ENCODE results near the gene RAB31. TPM values are rescaled to one million over a fixed set of nuclear protein-coding genes. Genes with fewer than 3 reads are reported as not detected.

The RAB31 gene
- total RNA-seq, 1 donor from 2014 or later: 30.3 TPM

DNA sequence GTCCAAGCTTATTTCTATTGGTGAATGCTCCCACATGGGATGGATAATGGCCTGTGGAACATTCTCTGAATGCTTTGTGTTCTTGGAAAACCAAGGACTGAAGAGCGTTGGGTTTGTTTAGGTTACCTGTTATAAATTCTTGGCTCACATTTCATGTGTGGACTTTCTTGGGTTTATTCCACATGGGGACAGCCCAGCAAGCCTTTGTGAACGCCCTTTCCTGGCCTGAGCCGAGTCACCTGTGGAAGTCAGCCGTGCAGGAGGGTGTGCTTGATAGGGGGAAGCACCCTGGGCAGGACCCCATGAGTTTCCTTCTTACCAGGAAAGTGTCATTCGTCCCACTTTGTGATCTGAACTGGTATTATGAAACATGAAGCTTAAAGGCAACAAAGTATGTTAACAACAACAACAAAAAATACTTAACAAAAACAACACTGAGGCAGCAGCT is 4.1 kb downstream of the RAB31 start:
- no peak for DNase-seq (ENCODE audit: low spot score)

DNA sequence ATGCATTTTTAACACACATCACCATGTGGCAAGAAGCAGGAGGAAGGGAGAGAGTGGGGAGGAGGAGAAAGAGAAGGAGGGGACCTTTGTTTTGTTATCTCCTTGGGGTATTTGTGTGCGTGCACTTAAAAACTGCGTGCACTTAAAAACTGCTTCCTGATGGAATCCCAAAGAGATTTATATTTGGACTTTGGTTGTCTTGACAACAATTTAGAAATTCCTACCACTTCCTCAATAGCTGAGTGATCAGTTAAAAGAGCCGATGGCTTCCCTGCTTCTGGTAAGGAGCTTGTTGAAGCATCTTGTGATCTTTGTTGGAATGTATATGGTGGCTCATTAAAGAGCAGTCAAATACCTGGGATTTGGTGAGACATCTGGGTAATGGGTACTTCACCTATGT is 4.5 kb downstream of the RAB31 start:
- DNase-seq (ENCODE audit: low spot score): no peak

DNA sequence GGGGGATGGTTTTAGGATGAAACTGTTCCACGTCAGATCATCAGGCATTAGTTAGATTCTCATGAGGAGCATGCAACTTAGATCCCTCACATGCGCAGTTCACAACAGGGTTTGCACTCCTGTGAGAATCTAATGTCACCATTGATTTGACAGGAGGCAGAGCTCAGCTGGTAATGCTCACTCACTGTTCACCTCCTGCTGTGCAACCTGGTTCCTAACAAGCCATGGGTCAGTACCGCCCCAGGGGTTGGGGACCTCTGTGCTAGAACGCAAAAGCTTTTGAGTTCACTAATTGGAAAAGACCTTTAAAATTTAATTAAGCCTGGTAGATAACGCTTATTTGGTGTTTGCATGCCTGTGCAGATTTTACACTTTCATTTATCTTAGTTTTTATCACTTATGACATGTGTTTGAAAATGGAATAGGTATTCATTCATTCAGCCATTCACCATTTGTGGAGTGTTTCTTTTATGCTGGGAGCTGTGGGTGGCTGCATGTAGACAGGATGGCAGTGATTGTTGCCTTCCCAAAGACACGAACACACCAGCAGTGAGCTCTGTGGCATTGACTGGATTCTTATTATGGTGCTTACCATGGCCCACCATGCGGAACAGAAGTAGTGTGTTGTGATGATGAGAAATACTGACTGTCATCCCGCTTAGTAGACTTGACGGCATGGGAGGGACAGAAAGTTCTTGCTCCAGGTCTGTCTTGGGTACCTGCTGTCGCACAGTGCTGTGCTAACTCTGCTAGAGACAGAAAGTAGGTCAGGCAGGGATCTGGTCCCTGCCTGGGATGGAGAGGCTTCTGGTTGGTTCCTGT is 6.4 kb downstream of the RAB31 start:
- no peak for DNase-seq (ENCODE audit: low spot score)

DNA sequence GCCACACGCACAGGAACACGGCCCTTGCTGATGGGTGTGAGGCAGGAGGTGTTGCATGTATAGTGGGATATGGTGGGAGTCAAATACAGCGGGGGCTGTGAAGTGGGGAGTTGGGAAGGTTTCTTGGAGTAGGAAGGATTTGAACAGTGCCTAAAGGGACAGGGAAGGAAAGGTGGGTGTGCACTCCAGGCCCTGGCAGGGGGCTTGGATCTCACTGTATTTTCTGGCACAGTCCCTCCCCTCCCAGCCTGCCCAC is 6.9 kb downstream of the RAB31 start:
- DNase-seq (ENCODE audit: low spot score): no peak

DNA sequence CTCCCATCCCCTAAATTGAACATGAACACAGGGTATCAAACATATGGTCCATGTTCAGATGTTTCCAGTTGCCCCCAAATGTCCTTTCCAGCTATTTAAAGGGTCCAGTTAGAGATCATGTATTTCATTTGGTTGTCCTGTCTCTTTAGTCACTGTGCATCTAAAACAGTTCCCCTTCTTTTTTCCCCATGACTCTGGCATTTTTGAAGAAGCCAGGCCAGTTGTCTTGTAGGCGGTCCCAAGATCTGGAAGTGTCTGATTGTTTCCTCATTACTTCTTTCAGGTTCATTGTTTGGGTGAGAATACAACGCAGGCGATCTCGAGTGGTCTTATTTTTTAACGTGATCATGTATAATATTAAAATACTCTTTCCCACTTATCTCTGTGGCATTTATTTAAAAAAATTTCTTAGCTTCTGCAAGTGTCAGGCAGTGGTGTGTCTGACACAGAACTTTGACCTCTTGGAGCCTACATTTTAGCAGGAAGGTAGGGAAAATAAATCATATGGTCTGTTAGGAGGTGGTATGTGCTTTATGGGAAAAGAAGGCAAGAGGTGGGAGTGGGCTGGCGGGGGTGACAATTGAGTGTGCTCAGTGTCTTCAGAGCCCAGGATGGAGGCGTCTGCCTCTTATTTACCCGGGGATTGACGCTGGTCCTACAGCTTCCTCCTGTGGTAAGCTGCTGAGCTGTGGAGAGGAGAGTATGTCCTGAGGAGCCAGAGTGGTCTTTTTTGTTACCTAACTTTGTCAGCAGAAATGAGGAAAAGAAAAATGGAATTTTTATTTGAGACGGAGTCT is 8.1 kb downstream of the RAB31 start:
- DNase-seq (ENCODE audit: low spot score): no peak

DNA sequence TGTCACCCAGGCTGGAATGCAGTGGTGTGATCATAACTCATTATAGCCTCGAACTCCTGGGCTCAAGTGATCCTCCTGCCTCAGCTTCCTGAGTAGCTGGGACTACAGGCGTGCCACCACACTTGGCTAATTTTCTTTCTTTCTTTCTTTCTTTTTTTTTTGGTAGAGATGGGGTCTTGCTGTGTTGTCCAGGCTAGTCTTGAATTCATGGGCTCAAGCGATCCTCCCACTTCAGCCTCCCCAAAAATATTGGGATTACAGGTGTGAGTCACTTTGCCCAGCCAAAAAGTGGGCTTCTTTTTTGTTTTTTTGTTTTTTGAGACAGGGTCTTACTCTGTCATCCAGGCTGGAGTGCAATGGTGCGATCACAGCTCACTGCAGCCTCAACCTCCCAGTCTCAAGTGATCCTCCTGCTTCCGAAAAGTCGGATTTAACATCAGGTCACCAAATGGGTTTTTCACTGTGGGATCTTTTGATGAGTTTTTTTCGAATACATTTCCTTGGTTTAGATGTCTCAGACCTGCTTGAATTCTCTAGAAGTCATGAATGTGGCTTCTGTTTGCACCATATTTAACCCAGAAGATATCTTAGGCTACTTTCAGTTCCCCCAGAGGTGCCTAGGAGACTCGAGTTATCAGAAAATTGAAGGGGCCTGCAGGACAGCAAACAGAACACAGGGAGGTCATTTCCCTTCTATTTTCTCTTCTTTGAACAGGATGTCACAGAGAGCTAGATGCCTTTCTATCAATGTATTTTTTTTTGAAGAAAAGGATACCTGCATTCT is 8.9 kb downstream of the RAB31 start:
- DNase-seq (ENCODE audit: low spot score): no peak

DNA sequence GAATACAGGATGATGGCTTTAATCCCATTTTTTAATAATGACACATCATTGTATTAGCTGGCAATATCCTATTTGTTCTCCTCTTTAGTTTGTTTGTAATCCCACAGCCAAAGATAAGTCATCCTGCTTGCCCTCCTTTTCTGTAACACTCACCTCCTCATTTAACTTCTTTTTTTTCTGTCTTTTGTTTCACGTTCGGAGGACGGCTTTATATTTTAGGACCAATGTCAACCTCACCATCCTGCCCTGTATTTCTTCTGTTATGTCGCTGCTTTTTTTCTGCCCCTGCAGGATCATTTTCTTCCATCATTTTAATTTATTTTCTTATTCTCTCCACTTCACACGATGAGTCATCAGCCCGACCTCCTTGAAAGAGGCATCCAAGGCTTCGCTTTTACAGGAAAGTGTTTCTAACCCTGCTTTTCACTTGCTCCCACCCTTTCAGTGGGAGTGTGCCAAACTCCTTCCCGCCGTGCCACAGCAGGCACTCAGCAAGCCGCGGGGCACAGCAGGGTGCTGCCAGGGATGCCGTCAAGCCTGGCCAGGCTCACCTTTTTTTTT is 11.4 kb downstream of the RAB31 start:
- DNase-seq (ENCODE audit: low spot score): no peak

DNA sequence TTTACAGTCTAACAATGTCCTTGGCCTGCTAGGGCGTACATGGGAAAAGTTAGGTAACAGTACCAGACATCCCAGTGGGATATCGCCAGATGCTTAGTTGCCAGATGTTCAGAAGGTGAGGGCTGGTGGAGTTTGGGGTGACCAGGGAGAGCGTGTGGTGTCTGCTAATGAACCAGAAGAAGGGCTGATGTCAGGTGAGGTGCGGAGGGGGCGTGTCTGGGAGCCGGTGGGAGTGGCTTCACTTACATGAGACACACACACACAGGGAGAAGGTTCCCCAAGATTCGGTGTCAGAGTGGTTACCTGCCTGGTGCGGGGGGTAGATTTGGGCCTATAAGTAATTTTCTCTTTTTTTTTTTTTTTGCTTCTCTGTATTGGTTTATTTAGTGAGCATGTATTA is 12.2 kb downstream of the RAB31 start:
- DNase-seq (ENCODE audit: low spot score): no peak

DNA sequence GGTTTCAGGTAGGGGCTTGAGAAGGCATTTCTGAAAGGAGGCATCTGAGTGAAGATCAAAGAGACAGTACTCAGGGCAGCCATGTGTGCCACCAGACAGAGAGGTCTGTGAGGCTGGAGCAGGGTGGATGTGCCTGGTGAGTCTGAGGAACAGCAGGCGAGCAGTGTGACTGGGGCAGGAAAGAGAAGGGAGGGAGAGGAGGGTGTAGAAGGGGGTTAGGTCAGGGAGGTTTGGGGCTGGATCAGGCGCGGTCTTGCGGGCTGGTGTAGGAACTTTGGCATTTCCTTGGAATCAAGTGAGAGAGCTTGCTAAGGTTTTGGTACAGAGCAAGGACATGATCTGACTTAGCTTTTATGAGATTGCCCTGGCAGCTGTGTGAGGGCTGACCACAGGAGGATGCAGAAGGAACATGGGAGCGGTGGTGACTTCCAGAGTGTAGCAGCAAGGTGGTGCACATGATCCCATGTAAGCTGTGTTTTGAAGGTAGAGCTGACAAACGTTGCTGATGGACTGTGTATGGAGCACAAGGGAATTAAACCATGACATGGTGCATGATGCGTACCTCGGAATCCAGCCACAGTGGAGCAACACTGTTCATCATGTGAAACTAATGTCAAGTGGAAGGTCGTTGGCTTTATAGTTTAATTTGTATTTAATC is 13.9 kb downstream of the RAB31 start:
- no peak for DNase-seq (ENCODE audit: low spot score)

DNA sequence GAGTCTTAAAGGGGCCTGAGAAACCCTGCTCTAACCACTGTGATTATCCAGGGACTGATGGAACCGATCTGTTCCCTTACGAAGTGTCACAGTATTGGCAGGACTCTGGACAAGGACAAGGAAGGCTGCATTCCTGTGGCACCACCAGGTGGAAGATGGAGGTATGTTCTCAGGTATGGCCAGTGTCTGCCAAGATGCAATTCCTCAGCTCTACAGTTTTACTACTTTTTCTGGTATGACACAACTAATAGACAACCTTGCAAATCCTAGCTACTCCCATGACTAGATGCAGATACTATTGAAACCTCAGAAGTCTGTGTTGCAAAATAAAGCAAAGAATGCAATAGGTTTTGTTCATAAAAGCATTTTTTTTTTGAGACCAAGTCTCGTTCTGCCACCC is 14.6 kb downstream of the RAB31 start:
- DNase-seq (ENCODE audit: low spot score): peak; percentile 60

DNA sequence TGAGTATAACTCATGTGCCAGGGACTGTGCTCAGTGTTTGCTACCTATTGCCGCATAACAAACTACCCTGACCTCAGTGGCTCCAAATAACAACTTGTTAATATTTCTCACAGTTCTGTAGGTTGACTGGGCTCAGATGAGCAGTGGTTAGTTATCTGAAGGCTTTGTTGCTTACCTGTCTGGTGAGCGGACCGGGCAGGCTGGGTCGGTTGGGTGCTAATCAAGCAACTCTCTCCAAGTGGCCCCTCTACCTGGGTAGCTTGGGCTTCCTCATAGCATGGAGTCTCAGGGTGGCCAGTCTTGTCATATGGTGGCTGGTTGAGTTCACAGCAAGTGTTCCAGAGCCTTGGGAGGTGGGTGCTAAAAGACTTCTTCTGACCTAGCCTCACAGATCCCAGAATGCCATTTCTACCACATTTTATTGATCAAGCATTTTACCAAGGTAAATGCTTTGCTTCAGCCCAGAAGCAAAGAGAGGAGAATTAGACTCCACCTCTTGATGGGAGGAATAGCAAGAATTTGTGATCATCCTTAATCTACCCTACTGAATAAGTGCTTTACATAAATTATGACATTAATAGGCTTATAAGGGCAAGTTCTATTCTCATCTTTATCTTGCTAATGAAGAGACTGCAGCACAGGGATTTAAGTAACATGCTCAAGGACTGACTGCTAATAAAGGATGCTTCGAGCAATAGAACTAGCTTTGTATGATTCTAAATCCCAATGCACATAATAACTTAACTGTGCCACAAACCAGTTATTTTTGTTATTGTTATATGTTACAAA is 16.9 kb downstream of the RAB31 start:
- no peak for DNase-seq (ENCODE audit: low spot score)

DNA sequence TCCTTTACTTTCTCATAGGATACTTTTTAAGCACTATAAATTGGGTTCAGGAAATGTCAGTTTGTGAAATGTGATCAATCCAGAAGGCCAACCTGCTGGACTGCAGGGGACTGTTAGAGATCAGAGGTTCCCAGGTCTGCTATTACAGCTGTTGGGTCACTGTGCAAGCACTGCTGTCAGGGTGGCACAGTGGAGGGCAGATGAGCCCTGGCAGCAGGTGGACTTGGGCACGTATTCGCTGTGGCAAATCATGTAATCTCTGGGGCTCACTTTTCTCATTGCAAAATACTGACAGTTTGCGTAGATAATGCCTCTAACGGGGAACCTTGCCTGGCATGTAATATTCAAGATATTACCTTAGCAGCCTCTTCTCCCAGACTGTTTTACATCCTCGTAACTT is 18.1 kb downstream of the RAB31 start:
- DNase-seq (ENCODE audit: low spot score): no peak

DNA sequence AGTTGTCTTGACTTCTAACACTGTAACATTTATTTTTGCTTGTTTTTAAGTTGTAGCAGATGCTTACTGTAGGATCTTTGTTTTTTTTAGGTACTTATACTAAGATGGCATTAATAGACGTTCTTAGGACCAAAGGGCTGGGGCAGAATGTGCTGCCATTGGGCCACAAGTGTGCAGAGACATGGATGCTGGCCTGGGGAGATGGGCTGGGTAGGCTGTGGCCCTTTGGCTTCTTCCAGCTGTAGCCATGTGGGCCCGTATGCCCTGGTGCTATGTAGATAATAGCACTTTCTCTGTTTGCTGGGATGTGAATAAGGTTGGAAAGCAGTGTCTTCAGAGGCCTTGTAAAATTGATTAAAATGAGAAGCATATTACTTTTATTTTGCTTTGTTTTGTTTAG is 18.8 kb downstream of the RAB31 start:
- DNase-seq (ENCODE audit: low spot score): no peak

DNA sequence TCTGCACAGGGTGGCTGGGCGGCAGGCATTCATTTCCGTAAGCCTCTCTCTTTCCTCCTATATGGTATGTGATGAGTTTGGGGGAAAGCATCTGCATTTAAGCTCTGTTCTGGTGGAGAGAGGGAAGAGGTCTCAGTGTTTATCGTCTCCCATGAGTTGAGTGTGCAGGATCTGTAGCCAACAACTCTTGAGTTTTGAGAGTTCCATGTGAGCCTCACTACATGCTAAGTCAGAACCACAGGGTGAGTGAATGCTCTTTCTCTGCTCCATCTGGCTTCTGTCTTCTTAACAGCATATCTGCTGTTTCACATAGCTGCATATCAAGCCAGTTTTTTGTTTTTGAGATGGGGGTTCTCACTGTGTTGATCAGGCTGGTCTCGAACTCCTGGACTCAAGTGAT is 22.7 kb downstream of the RAB31 start:
- DNase-seq (ENCODE audit: low spot score): no peak

DNA sequence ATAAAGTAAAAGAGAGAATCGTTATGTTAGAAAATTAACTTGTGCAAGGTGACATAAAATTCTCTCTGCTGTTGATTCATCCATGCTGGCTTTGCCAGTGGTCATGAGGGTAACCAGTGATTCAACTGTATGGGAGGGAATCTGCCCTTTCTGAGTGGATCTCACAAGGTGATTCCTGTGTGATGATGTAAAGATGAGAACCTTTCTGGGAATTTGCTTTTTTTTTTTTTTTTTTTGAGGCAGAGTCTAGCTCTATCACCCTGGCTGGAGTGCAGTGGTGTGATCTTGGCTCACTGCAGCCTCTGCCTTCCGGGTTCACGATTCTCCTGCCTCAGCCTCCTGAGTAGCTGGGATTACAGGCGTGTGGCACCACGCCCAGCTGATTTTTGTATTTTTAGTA is 23.3 kb downstream of the RAB31 start:
- DNase-seq (ENCODE audit: low spot score): no peak

DNA sequence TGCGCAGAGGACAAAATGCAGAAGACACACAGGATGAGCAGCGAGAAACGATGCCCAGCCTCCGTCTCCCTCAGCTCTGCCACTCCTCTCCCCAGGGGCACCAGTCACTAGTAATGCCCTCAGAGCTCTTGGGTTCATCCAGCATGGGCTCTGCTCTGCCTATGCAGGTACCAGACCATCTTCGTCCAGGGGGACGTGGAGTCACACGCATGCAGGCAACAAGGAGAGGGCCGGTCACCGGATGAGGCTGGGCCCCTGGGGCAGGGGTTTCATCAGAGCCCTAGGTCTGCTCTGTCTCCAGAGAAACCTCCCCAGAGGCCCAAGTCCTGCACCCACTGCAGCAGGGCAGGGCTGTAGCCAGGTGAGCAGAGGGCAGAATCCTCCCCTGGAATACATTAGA is 23.9 kb downstream of the RAB31 start:
- DNase-seq (ENCODE audit: low spot score): no peak

DNA sequence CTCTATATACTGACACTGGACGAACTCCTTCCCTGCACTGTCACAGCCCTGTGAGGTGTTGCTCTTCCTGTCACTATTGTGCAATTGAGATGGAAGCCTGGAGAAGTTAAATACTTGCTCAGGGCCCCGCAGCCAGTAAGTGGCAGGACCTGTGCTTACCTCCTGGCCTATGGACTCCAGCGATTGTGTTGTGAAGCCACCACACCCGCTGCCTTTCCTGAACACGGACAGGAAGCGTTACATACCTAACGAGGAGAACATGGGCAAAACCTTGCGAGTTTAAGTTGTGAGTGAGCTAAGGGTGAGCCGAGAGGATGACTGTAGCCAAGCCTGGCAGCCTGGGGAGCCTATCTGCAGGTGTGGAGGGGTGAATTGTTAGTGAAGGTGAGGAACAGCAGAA is 26.1 kb downstream of the RAB31 start:
- peak; percentile 51 for DNase-seq (ENCODE audit: low spot score)

DNA sequence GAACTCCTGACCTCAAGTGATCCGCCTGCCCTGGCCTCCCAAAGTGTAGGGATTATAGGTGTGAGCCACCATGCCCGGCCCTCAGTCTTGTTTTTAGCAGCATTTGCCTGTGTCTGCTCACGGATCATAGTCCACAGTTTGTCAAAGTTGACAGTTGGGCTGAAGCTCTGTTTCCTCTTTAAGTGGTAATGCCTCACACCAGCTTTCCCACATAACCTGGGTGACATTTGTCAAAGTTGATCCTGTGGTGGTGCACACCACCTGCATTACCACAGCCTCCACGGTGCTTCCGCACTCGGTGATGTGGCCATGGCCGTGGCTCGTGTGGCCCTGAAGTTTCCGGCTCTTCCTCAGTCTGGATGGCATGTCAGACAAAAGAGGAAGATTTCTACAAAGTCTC is 27.1 kb downstream of the RAB31 start:
- no peak for DNase-seq (ENCODE audit: low spot score)

DNA sequence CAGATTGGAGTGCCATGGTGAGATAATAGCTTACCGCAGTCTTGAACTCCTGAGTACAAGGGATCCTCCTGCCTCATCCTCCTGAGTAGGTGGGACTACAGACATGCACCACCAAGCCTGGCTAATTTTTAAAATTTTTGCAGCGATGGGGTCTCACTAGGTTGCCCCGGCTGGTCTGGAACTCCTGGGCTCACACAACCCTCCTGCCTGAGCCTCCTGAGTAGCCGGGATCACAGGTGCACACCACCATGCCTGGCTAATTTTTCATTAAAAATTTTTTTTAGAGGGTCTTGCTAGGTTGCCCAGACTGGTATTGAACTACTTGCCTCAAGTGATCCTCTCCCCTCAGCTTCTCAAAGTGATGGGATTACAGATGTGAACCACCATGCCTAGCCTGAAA is 27.8 kb downstream of the RAB31 start:
- no peak for DNase-seq (ENCODE audit: low spot score)

DNA sequence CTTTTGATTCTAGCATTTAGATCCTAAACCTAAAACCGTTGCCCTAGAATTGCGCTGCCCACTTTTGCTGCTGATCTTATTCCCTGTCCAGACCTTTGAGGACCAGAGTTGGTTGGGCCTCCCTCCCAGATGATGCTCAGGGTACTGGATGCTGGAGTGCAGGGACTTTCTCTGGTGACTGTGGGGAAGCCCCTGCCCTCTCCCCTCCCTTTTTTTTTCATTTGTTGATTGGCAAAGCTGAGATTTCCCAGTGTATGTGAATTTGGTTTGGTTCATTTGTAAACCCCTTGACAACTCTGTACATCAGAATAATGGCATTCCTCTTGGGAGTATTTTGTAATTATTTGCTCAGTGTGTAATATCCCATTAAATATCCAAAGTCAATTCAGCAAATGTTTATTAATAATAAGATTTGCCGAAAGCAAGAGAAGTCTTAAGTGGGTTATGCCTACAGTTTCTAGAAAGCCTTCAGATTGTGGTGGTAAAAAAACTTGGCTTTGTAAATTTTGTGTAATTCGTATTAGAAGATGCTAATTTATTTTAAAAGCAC is 28.3 kb downstream of the RAB31 start:
- DNase-seq (ENCODE audit: low spot score): no peak

DNA sequence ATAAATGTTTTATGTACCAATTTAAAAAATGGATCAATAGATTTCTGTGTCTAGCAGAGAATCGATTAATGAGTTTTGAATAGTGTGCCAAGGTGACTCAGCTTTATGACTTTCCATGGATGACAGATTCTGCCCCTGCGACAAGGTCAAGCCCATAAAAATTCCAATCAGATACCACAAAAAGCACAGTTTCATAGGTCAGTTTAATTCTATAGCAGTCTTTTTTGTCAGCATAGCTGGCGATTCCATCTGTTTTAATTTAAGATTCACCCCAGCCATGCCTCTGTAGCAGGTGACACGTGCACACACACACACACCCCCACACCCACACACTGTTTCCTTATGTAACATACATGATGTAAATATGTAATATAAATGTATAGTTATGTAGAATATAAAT is 28.9 kb downstream of the RAB31 start:
- DNase-seq (ENCODE audit: low spot score): no peak
